SK-N-MC (cell line): Measurements from ENCODE around the gene TIMD4.

Experiments used
- EZH2 ChIP-seq: fragments of 200-600 bp; sonication (generic); IDR thresholded peaks from one replicate; pipeline ENCODE4 v1.6.1; 2017; ENCODE audit warnings: antibody characterized with exemption
- FOXP2 ChIP-seq: optimal IDR thresholded peaks from 2 replicates; pipeline ENCODE3; 2011; ENCODE audit warnings: mild to moderate bottlenecking, moderate library complexity; ENCODE audit not compliant: insufficient read depth; ENCODE audit errors: extremely low read length, control extremely low read depth
- POLR2AphosphoS5 ChIP-seq: IDR thresholded peaks from 2 replicates; pipeline ENCODE4 v1.6.1; 2012; ENCODE audit warnings: mild to moderate bottlenecking, low read depth, low read length, borderline replicate concordance

DNA sequence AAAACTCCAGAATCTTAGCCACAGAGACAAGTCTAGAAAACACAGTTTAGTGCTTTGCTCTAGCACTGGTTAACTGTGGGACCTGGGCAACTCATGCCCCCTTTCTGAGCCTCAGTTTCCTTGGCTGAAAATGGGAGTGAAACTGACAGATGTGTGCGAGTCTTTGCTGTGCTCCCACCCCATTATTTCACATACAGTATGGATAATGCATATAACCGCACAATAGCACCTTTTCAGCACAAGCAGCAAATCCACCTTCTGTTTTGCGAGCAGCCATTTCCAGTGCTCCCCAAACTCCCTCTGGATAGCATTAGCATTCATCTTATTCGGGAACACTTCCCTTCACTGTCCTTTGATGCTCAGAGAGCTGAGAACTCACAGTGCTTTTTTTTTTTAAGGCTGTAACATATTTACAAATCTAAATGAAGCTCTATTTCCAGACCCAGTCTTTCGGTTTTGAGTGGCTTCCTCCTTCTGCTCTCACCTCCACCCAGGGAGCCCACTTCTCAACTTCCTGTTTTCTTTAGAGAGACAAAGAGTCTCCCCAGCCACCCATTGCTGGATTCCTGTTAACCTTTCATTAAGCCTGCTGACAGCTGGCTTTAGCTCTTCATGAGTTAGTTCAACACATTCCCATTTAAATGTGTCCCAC lies 49.2 kb downstream of the TIMD4 start:
- TF ChIP-seq POLR2AphosphoS5 (no peak), EZH2 (no peak), FOXP2 (no peak)
